HG02798 (cell line): ENCODE measurements around the gene PWWP3B.
"Not testable (repeated sequence)": the region's sequence is repeated elsewhere in the genome, so short reads cannot be mapped to it uniquely, and the experiment has no call there.

ENCODE experiments used
- ATAC-seq: cut with Tn5 transposase; IDR thresholded peaks from one replicate; pipeline ENCODE4 v1.9.1; 2021; ENCODE audit warnings: mild to moderate bottlenecking; ENCODE audit not compliant: unreplicated experiment, poor library complexity

The PWWP3B gene

DNA sequence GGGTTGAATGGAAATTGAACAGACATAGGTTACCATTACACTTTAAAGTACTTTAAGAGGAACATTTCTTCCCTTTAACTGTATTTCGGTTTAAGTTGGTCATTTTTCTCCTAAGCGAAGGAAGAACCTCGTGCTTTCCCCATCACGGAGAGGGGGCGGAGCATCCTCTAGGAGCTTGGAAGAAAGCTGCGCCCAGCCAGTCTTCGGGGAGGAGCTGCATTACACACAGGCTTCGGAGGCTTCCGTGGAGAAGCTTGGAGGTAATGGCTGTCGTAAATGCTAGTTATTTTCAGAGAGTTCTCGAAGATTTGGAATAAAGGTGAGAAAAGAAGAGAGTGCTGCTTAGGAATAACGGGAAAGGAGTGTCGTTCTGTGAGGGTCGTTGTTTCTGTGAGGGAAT, at the start of gene PWWP3B:
PWWP3B (plus strand) TSS at position 199 of the 400 bp plus-strand sequence. CDS start 37,128 bp downstream, outside the sequence.
- no peak for ATAC-seq

GRCh38 chrX:106139048-106139447, 29.1 kb upstream of the PWWP3B start:
- ATAC-seq: no peak

DNA sequence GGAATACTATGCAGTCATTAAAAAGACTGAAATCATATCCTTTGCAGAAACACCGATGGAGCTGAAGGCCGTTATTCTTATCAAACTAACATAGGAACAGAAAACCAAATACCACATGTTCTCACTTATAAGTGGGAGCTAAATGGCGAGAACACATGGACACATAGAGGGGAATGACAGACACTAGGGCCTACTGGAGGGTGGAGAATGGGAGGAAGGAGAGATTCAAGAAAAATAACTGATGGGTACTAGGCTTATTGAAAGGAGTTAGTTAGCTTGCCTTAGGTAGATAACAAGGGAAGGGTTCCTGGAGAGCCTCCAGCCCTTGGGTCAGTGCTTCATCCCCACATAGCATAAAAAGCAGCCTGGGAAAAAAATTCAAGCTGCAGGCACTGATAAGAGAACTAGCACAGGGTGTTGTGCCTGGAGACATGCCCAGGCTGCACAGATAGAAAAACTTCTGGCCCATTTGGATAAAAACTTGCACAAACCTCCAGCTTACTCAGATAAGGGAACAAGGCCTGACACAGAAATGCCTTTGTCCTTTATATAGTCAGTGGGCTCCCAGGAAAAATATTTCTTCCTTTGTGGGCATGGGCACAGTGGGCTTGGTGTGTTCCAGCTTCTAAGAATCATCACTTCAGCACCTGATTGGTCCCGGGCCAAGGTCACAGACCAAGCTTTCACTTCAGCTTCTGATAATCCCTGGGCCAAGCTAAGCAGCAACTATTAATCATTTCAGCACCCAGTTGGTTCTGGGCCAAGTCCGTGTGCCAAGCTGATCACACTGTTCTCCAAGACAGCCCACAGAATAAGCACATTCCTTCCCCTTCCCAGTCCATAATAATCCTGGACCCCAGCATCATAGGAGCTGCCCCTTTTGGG, 23.1 kb upstream of the PWWP3B start:
- ATAC-seq: no peak

DNA sequence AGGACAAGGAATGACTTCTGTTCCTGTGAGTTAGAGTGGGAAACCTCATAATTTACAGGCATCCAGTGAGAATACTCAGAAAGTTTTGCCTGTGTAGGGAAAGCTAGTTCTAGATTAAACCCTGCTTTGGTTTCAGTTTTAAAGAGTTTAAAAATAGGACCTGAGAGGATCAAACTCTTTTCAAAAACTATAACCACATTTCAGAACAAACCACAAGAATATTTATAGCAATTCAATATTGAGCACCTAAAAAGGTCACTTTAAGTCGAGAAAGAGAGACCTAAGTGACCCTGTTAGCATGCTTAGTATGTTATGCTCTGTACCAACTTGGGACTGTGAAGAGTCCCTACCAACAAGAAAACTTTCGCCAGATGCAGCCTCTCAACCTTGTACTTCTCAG, 17.4 kb upstream of the PWWP3B start:
- ATAC-seq: no peak

DNA sequence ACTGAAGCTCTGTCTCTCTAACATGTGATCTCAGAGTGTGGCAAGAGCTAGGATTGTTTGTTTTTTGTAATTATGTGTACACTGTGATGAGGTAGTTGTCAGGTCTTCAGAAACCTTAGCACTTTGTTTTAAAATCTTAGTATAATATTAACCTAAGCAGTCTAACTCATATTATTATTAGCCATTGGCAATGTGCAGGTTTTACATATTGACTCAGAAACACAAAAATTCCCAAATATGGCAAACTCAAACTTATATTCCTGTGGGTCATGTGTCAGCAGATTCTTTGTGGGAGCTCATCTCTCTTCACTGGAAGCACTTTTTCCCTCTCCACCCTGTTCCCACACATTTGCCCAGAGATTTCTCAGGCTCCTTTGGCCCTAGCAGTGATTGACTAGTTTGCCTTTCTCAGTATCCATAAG, 8.2 kb upstream of the PWWP3B start:
- no peak for ATAC-seq

- ATAC-seq: no peak
Observed at GRCh38 chrX:106170318-106170717, 2.2 kb downstream of the PWWP3B start.

DNA sequence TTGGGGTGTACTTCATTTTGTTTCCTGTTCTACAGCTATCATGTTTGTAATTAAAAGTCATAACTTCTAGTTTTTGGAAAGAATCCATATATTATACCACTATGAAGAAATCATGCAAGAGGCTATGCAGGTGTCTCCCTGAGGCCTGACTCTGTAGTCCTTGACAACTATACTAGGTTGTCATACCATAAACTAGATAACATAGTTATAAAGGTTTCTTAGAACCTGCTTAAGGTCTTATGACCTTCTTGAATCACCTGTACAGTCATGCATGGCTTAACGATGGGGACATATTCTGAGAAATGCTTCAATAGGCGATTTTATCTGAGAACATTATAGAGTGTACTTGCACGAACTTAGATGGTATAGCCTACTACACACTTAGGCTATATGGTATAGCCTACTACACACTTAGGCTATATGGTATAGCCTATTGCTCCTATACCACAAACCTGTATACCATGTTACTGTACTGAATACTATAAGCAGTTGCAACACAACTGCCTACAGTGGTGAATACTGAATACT, 3.3 kb downstream of the PWWP3B start:
- ATAC-seq: no peak

DNA sequence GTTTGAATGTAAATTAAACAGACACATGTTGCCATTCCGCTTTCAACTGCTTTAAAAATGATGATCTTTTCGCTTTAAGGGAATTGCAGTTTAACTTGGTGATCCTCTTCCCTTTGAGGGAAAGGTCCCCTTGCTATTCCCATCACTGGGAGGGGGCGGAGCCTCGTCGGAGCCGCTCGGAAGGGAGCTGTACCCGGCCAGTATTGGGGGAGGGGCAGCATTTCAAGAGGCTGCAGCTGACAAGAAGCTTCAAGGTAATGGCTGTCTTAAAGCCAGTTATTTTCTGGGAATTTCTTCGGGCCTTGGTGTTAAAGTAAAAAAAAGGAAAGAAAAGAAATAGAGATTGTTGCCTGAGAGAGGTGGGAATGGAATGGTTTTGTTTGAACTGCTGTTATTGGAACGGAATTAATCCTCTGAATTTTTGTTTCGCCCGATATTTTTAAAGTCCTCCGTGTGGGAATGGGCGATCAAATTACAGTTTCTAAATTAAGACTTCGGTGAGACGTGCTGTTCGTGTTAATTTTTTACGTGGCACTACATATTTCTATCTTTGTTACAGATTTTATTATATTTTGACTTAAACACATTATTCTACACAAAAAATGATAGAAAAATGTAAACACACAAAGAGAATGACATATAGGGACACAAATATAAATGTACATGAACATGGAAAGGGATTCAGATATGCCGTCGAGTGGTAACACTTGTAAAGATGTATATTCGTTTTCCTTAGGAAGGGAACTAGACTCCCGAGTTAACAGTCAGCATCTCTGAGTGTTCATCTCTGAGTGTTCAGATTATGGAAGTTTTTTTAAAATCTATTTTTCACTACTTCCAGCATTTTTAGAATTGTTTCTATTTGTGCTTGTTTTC, 9.2 kb downstream of the PWWP3B start:
- ATAC-seq: no peak

DNA sequence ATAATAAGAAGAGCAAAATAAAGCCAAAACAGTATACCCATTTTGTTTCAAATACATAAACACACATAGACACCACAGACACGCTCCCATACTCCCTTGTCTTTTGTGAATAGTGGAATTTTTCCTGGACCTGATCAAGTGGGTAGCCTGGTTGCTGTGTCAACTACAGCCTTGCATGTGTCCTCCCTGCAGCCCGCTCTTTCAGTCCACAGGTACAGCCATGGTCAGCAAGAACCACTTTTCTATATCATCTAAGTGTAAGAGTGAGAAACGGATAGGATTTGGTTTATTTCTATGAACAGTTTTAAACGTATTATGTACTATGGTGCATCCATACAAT, 9.8 kb downstream of the PWWP3B start:
- ATAC-seq: no peak

DNA sequence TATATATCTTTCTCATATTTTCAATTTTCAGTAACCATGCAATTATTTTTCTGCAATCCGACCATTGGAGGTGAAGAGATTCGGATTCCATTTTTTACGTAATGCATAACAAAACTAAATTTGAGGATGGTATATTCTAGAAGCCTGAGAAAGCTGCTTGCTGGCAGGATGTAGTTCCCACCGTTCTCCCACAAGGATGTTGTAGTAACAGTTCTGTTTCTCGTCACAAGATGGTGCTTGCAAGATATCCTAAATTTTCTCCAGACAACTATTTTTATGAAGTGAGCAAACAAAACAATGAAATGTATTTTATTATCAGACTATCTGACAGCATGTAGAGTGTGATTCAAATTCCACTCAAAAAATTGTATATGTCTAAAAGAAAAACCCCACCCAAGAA, 10.7 kb downstream of the PWWP3B start:
- no peak for ATAC-seq

GRCh38 chrX:106183685-106184084, 15.6 kb downstream of the PWWP3B start:
- not testable (repeated sequence) for ATAC-seq

- no peak for ATAC-seq
Observed at GRCh38 chrX:106201502-106202178, 33.5 kb downstream of the PWWP3B start.

- no peak for ATAC-seq
Observed at GRCh38 chrX:106203315-106203714, 35.2 kb downstream of the PWWP3B start.

DNA sequence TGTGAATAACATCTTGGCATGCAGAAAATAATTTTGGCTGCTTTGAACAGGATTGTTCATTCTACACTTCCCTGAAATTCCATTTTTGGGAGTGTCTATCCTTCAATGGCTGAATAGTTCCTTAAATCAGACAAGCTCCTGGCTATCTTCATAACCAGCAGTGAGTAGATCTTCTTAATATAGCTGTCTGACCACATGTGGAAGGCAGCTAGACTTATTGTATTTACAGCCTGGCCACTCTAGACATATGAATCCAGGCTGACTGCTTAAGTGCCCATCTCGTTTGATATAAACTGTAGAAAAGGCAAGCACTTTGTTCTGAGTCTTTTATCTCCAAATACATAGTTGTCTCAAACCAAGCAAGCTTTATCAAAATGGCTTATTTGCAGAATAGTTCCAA, 40.0 kb downstream of the PWWP3B start:
- ATAC-seq: no peak
